Muscle of back (tissue), 11 donors: Measurements from ENCODE around the gene MIER1. TPM values are rescaled to one million over a fixed set of nuclear protein-coding genes. Genes with fewer than 3 reads are reported as not detected.

Experiments
- DNase-seq, 3 donors: peaks; one replicate each; pipeline versions ENCODE4 v3.0.0 to v3.0.0-alpha.2; 2013
- polyA plus RNA-seq, 10 donors: library from polyadenylated mRNA; unstranded; fragments of 120-200 nt; gene quantifications; one replicate each; pipeline ENCODE4 v1.2.1, GENCODE V29; 2013; ENCODE audit not compliant: insufficient read length in 10 of 10

MIER1 gene
- polyA plus RNA-seq, 10 donors, result 18.7 to 28.7 (median 23.9) TPM

GRCh38 chr1:66996018-66996682 is 71.4 kb downstream of the MIER1 start:
- DNase-seq, result peak; percentile 41 to 74 (median 56)

DNA sequence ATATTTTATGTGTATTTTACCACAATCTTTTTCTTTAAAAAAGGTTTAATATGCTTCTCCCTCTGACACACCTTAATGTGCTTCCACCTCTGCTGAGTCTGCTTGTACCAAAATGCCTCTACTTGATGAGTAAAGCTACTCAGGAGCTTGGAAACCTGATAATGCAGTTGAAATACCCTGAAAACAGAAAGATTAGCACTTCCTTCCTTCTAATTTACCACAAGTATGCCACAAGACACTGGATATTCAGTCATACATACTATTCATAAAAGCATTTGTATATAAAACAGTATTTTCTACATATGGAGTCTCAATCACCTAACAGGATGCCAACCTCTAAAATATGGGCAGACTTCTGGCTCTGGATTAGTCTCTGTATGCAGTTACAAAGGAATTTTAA is 74.2 kb downstream of the MIER1 start:
- no peak for DNase-seq

DNA sequence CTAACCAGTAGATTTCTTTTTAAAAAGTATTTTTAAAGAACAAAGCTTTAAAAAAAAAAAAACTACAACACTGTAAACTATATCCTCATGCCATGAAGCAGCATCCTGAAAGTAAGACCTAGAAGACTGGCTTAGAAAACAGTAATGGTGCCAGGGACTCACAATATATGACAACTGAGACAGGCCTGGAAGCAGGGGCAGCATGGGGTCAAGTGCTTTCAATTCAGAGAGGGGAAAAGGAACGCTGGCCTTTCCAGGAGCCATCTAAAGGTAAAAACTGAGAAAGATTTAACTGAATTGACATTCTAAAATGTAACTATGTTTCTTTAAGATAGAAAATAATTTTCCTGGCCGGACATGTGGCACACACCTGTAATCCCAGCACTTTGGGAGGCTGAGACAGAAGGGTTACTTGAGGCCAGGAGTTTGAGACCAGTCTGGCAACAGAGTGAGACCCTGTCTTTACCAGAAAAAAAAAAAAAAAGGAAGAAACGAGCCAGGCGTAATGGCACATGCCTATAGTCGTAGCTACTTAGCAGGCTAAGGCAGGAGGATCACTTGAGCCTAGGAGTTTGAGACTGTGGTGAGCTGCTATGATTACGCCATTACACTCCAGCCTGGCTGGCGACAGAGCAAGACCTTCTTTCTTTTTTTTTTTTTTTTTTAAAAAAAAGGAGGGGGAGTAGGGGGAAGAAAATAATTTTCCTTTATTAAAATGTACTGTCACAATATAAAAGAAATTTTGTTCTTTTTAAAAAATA is 75.0 kb downstream of the MIER1 start:
- DNase-seq, result no peak

- DNase-seq, result no peak
Measured at GRCh38 chr1:67001682-67002425, 77.1 kb downstream of the MIER1 start.

DNA sequence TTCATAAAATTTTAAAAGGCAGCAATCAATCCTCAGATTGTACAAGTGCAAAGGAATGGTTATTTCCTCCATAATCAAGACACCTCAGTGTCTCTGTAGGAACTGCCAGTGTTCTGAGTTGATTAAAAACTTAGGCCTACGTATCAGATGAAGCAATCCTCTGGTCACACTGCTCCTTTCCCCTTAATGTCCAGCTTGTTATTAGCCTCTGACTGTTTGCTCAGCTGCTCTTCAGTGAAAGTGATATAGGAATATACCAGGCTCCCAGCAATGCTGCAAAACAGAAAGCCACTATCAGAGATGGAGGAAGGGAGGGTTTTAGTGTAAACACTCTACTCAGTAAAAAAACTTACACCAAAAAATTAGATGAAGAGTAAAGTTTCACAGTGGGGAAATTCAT is 79.4 kb downstream of the MIER1 start:
- no peak for DNase-seq

GRCh38 chr1:67005068-67005467 is 80.3 kb downstream of the MIER1 start:
- no peak for DNase-seq

DNA sequence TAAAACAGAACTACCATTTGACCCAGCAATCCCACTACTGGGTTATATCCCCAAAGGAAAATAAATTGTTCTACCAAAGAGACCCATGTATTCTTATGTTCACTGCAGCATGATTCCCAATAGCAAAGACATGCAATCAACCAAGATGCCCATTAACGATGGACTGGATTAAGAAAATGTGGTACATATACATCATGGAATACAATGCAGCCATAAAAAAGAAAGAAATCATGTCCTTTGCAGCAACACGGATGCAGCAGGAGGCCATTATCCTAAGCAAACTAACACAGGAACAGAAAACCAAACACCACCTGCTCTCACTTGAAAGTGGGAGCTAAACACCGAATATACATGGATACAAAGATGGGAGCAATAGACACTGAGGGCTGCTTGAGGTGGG is 85.0 kb downstream of the MIER1 start:
- DNase-seq, result no peak

DNA sequence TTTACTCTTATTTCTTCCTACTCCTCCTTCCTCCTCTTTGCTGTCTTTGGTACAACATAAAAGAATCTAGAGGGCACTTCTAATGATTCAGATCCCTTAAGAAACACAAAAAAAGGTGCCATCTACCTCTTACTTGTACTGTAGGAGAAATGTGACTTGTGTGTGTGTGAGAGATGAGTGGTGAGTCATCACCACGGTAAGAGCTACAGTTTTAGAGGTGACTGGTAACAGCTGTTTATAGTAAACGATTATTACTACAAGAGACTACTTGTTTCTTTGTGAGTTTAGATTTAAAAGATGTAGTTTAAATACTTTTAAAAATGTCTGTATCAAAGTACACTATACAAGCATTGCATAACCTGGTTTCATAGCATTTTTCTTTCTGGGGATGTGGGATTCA is 88.8 kb downstream of the MIER1 start:
- no peak for DNase-seq

- DNase-seq, result no peak
Measured at GRCh38 chr1:67018574-67018973, 93.8 kb downstream of the MIER1 start.

DNA sequence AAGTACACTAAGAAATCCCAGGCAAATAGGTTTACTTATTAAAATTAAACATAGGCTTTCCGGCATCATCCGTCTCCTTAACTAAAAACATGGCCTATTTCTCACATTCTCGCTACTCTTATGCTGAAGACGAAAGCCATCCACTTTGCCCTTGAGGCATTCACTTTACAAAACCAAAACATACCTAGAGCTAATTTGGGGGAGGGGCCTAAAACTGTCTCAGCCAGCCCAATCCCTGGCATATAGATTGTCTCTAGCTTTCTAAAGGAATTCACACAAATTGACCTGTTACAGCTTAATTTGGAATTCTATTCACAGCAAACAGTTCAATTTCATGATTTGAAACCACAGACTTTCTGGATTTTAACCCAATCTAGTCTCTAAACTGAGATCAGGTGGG is 94.3 kb downstream of the MIER1 start:
- no peak for DNase-seq

DNA sequence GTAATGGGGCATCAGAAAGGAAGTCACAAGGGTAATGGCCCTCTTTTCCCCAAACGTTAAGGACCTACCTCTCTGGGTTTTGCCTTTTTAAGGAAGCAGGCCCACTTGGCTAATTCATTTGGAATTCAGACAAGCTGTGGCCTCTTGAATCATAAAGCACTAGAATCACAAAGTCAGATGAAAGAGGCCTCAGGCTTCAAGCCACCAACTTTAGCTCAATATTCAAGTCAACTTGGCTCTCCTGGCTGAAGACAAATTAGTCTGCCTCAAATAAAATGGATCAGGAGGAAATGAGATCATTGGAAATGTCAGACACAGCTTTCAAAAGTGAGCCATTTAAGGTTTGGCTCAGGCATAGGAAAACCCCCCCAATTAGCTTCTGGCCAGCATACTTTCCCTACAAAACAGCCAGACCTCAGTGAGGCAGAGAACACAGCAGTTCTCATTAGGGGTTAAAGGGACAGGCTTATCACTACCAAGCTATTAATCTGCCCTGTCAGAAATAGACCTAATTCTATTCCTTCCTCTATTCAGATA is 94.9 kb downstream of the MIER1 start:
- peak; percentile 68 to 71 (median 69) for DNase-seq

DNA sequence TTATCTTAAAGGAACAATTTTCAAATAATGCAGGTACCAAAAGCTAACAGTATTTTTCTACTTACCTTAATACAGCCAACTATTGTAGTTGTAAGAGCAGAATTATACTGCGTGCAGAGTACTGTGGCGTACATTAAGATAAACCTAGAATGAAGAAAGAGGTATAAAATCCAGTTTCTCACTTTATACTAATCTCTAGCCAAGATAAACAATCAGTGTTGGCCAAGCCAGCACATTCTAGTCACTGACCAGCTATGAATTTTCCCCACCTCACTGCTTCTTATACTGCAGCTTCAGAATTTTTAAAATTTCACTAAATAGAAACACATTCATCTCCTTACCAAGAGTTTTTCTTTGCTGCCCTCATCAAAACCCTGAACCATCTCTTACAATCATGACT is 95.5 kb downstream of the MIER1 start:
- DNase-seq, result no peak

DNA sequence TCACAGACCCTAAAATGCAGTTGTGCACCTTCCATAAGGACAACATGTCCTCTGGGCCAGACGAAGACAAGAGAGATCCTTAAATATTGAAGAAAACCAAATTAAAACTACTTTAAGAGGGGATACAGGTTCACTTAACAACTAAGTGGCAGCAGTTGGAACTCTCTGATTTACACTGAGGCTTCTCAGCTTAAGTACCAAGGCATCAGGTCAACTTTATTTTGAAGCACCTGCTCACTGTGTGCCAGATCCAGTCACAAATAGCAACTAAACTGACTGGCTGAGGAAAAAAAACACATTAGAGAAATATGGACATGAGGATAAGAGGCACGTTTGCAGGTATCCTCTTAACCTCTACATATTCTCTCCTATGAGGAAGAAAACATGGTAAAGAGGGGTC is 96.0 kb downstream of the MIER1 start:
- no peak for DNase-seq

DNA sequence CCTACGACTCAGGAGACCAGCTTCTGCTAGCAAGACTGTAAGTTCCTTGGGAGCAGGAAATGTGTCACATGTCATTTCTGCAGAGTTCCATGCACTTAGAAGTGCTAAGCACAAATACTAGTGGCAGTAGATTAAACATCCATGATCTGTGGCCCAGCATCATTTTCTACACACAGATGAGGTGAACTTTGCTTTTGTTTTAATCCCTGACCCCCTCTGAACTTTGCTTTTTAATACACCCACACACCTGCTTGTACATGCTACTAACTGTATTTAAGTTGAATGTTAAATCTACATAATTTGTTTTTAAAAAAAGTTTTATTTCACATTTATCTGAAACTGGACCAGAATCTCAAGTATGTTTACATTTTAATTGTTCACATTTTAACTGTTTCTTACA is 104.7 kb downstream of the MIER1 start:
- DNase-seq, result no peak

DNA sequence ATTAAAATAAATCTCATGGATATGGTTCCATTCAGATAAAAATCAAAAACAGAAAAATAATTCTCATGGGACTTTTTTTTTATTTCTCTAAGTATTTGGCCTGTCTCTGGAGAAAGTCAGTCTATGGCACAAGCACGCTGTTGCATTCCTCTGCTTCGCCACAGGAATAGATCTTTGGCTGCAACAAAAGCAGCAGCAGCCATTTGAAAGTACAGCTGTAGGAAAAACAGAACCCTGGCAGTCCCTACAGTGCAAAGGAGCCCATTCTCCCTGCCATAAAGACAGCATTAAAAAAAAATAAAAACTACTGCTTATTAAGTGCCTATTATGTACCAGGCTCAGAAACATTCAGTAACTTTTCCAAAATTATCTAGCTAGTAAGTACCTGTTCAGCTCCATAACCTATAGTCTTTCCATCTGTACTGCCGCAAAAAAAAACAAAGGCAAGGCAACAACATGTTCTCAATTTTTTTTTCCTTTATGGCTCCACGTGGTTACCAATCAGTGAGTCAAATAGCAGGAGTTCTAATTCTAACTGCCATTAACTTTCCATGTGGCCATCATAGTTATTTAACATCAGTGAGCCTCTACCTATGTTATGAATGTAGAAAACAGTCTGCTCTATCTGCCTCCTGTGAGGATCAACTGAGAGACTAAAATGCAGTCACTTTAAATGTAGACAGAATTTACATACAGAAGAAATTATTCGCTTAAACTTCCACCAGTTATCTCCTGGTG is 106.5 kb downstream of the MIER1 start:
- peak in 1 of 3 donors; percentile 36 for DNase-seq

GRCh38 chr1:67031859-67032247 is 107.1 kb downstream of the MIER1 start:
- no peak for DNase-seq

Other genes starting within 250 kb of the MIER1 start
- gene DYNLT5, start 172.5 kb upstream of the MIER1 start, polyA plus RNA-seq, result 1 to 10 TPM; 2.5 to 8.3 (median 4.9) TPM
- gene INSL5, start 123.7 kb upstream of the MIER1 start, polyA plus RNA-seq, result under 1 TPM in 1 of 10 donors, not detected in 9; 0.31 TPM
- gene DNAI4, start 134 bp upstream of the MIER1 start, polyA plus RNA-seq, result 1 to 10 TPM; 2.5 to 4.9 (median 3.6) TPM
- gene SLC35D1, start 129.2 kb downstream of the MIER1 start, polyA plus RNA-seq, result 1 to 10 TPM; 5.7 to 9.3 (median 7.9) TPM
- gene C1orf141, start 210.0 kb downstream of the MIER1 start, polyA plus RNA-seq, result under 1 TPM in 1 of 10 donors, not detected in 9; 0.32 TPM
- gene IL23R, start 241.5 kb downstream of the MIER1 start, polyA plus RNA-seq, result under 1 TPM in 3 of 10 donors, not detected in 7; 0.04 to 0.12 (median 0.10) TPM